Measurements from ENCODE around the gene USP36.

The USP36 gene

DNA sequence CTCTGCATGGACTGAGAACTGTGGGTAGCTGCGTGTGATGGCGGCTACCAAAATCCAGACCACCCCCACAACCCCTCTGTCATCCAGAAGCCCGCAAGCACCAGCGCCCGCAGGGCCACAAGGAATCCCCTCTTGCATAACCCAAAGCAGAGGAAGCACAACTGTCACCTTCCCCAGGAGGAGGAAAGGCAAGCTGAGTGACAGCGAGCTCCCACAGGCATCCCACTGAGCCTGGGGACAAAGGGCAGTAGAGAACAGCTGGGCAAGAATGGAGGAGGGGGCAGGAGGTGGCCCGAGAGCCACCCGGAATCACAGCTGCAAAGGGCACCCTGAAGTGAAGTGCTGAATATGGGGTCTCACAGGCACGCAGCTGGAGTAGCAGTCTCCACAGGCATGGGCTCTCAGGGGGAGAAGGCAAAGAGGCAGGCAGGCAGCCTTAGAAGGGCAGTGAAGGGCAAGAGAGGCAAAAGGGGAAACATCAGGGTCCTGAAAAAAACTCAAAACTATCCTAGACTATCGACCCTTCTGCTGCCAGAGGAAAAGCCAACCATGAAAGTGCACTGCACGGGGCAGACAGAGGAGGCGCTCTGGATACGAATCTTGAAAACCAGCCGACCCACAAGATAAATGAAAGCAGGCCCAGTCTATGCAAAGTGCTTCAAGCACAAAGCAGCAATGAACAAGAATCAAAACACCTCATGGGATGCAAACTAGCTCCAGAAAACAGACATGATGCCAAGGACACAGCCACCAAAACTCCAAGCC lies 17.1 kb downstream of the USP36 start:
- TF ChIP-seq, protein P1, sequence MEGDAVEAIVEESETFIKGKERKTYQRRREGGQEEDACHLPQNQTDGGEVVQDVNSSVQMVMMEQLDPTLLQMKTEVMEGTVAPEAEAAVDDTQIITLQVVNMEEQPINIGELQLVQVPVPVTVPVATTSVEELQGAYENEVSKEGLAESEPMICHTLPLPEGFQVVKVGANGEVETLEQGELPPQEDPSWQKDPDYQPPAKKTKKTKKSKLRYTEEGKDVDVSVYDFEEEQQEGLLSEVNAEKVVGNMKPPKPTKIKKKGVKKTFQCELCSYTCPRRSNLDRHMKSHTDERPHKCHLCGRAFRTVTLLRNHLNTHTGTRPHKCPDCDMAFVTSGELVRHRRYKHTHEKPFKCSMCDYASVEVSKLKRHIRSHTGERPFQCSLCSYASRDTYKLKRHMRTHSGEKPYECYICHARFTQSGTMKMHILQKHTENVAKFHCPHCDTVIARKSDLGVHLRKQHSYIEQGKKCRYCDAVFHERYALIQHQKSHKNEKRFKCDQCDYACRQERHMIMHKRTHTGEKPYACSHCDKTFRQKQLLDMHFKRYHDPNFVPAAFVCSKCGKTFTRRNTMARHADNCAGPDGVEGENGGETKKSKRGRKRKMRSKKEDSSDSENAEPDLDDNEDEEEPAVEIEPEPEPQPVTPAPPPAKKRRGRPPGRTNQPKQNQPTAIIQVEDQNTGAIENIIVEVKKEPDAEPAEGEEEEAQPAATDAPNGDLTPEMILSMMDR (conservative IDR thresholded peaks at IDR 0.05; ENCODE audit: low read length) = peak; percentile 44
- no peak for TF ChIP-seq EZH2phosphoT487 (IDR thresholded peaks at IDR 0.05; ENCODE audit: borderline replicate concordance)
- Histone ChIP-seq H3K79me2 (ENCODE audit: insufficient read depth, low read length) (peaks cover 20% of the 10 kb centered on the region; the same call in 1 of the 2 replicates), H3K9me3 (ENCODE audit: insufficient read depth, low read depth, low read length) (no peaks in the 10 kb centered on the region), H3K36me3 (ENCODE audit: insufficient read depth, low read length) (peaks cover 82% of the 10 kb centered on the region; the same call in 1 of the 2 replicates), H3K4me1 (ENCODE audit: insufficient read depth, low read length, poor library complexity, severe bottlenecking) (peaks cover 26% of the 10 kb centered on the region), H3K4me2 (ENCODE audit: low read depth, low read length, poor library complexity, severe bottlenecking) (no peak overlapping the region), H3K9ac (ENCODE audit: low read depth, low read length, poor library complexity, severe bottlenecking) (no peak overlapping the region), H2AFZ (ENCODE audit: low read length) (no peak overlapping the region), H3F3A (ENCODE audit: low read depth) (peaks cover 21% of the 10 kb centered on the region), H3K27me3 (ENCODE audit: insufficient read depth, low read length, poor library complexity, severe bottlenecking) (no peaks in the 10 kb centered on the region), H4K20me1 (ENCODE audit: insufficient read depth, low read length, poor library complexity, severe bottlenecking) (no peaks in the 10 kb centered on the region), H3K9me2 (replicated peaks; ENCODE audit: low read depth, low read length) (no peaks in the 10 kb centered on the region), H3K4me3 (ENCODE audit: low read length, poor library complexity, severe bottlenecking) (no peak overlapping the region)

DNA sequence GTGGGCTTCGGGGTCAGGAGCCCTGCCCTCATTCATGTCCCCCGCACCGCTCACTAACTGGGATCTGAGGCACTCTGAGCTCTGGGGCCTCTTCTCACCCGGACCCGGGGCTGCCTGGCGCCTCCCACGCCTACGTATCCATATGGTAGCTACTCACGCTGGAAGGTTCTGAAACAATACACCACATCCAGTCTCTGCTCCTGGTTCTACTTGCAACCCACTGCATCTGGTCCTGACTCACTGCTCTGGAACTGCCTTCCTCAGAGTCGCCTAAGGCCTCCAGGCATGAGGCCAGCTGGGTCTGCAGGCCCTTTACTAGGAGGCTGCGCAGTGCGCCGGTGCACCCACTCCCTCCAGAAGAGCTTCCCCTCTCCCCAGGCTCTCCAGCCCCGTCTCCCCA lies 18.1 kb downstream of the USP36 start:
- Histone ChIP-seq H3K36me3 (ENCODE audit: insufficient read depth, low read length) (peaks cover 81% of the 10 kb centered on the region; the same call in 1 of the 2 replicates), H3K27me3 (ENCODE audit: insufficient read depth, low read length, poor library complexity, severe bottlenecking) (no peaks in the 10 kb centered on the region), H2AFZ (ENCODE audit: low read length) (no peak overlapping the region), H3F3A (ENCODE audit: low read depth) (peaks cover 29% of the 10 kb centered on the region), H3K9me2 (replicated peaks; ENCODE audit: low read depth, low read length) (no peaks in the 10 kb centered on the region), H3K9me3 (ENCODE audit: insufficient read depth, low read depth, low read length) (no peaks in the 10 kb centered on the region), H4K20me1 (ENCODE audit: insufficient read depth, low read length, poor library complexity, severe bottlenecking) (no peaks in the 10 kb centered on the region), H3K4me3 (ENCODE audit: low read length, poor library complexity, severe bottlenecking) (no peak overlapping the region), H3K4me1 (ENCODE audit: insufficient read depth, low read length, poor library complexity, severe bottlenecking) (peaks cover 35% of the 10 kb centered on the region), H3K4me2 (ENCODE audit: low read depth, low read length, poor library complexity, severe bottlenecking) (no peak overlapping the region), H3K79me2 (ENCODE audit: insufficient read depth, low read length) (peaks cover 20% of the 10 kb centered on the region; the same call in 1 of the 2 replicates), H3K9ac (ENCODE audit: low read depth, low read length, poor library complexity, severe bottlenecking) (no peak overlapping the region)
- TF ChIP-seq, protein P1 (conservative IDR thresholded peaks at IDR 0.05; ENCODE audit: low read length) = no peak
- TF ChIP-seq EZH2phosphoT487 (IDR thresholded peaks at IDR 0.05; ENCODE audit: borderline replicate concordance) = no peak

DNA sequence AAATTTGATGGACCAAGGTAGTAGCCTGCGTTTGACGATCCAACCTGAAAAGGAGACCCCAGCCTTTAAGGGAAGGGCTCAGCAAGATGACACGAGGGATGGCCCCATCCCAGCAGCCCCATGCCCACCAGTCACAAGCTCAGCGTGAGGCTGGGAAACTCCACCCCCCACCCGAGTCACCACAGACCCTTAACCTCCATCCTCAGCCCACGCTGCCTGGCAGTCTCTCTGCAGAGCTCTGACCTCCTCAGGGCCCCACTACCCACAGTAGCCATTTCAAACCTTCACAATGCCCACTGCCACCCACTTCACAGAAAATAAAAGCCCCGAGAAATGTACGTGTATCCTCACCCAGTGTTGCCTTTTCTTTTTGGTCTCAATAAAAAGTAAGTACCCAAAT lies 18.7 kb downstream of the USP36 start:
- no peaks in the 10 kb centered on the region for H3K27me3 ChIP-seq (ENCODE audit: insufficient read depth, low read length, poor library complexity, severe bottlenecking)
- TF ChIP-seq, protein P1 (conservative IDR thresholded peaks at IDR 0.05; ENCODE audit: low read length) = no peak
- no peak for TF ChIP-seq EZH2phosphoT487 (IDR thresholded peaks at IDR 0.05; ENCODE audit: borderline replicate concordance)
- no peaks in the 10 kb centered on the region for H3K9me3 ChIP-seq (ENCODE audit: insufficient read depth, low read depth, low read length)
- no peak overlapping the region for H3K9ac ChIP-seq (ENCODE audit: low read depth, low read length, poor library complexity, severe bottlenecking)
- peaks cover 20% of the 10 kb centered on the region; the same call in 1 of the 2 replicates for H3K79me2 ChIP-seq (ENCODE audit: insufficient read depth, low read length)
- no peaks in the 10 kb centered on the region for H3K9me2 ChIP-seq (replicated peaks; ENCODE audit: low read depth, low read length)
- peaks cover 41% of the 10 kb centered on the region for H3K4me1 ChIP-seq (ENCODE audit: insufficient read depth, low read length, poor library complexity, severe bottlenecking)
- peaks cover 76% of the 10 kb centered on the region; the same call in 1 of the 2 replicates for H3K36me3 ChIP-seq (ENCODE audit: insufficient read depth, low read length)
- H3K4me3 ChIP-seq (ENCODE audit: low read length, poor library complexity, severe bottlenecking) = no peak overlapping the region
- peaks cover 31% of the 10 kb centered on the region for H3F3A ChIP-seq (ENCODE audit: low read depth)
- H3K4me2 ChIP-seq (ENCODE audit: low read depth, low read length, poor library complexity, severe bottlenecking) = no peak overlapping the region
- no peak overlapping the region for H2AFZ ChIP-seq (ENCODE audit: low read length)
- H4K20me1 ChIP-seq (ENCODE audit: insufficient read depth, low read length, poor library complexity, severe bottlenecking) = no peaks in the 10 kb centered on the region

Measured in Loucy (cell line).